Right kidney (tissue), 1 donor: ENCODE measurements around the gene ZNF217.
"Not testable (repeated sequence)": the region's sequence is repeated elsewhere in the genome, so short reads cannot be mapped to it uniquely, and the experiment has no call there.

Source experiments
- DNase-seq: peaks from one replicate; pipeline ENCODE4 v3.0.0-alpha.2; 2016

ZNF217 gene

DNA sequence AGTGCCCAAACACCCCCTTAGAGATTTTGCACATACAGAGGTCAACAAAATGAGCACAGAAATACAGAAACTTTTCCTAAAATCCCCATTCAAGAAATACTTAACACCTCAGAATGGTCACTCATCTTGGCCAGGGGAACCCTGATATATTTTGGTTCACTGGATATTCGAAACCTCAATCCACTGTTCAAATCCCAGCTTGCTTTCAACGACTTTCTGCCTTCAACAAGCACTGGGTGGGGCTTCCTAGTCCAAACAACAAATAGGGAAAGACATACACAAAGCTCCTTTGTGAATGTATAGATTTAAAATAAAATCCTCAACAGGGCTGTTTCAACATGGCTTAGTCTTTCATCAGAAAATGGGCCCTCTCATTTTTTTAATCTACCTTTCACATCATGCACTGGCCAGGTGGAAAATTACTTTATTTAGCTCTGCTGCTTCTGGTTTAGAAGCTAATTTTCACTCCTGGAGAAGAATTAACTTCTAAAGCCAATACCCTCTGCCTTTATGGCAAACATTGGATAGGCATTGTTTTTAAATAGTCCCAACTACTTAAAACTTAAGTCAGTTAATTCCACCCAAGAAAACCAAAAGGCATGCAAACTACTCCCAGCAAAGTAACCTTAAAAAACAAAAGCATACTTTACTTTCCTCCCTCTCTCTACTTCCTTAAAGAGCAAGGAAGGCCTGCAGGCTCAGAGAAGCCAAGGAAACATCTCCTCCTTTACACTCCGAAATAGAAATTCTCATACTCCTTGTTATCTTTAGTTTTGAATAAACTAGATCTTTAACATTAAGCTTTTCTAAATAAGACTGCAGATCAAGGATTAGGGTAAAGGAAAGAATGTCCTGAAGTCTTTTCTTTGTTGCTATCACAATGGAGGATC is 9.7 kb downstream of the ZNF217 start:
- DNase-seq: not testable (repeated sequence)

DNA sequence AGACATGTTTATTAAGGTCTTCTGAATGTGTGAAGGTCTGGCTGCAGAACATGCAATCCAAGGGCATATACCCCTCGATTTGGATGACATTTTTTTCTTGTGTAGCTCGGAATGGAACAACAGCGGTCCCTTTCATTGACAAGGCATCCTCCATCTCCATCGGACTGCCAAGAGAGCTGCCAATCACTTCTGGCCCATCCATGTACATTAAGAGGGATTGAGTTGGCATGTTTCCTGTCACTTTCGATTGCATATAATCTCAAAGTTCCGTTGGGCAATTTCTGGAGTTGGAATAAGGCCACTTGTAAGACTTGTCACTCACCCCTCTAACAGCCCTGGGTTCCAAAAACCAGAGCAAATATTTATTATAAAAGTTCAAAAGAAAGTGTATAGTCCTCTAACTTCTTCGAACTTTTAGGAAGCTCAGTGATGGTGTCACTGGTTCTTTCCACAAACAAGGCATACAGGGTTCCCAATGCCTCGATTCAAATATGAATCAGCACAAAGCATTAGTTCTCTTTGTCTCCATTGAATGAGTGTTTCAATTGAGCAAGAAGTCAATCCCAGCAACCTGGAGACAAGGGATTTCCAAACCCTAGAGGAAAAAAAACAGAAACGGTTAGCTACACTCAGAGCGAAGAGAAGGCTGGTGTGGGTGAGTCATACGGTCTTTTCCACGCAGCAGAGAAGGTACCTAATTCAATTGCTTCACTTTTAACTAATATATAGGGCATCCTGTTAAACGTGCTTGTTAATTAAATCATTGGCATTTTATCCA is 10.9 kb downstream of the ZNF217 start:
- no peak for DNase-seq

DNA sequence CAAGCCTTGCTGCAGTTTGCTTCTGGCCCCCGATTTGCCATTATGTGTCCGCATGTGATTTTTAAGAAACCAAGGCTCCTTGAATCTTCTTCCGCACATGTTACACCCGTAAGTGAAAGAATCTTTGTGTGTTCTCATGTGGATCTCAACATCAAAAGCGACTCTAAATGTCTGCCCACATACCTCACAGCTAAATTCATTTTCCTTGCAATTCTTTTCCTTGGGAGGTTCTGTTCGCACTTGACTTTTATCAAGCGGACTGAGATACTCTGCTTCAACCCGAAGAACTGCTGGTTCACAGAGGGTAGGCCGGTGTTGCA is 11.4 kb downstream of the ZNF217 start:
- DNase-seq: no peak

DNA sequence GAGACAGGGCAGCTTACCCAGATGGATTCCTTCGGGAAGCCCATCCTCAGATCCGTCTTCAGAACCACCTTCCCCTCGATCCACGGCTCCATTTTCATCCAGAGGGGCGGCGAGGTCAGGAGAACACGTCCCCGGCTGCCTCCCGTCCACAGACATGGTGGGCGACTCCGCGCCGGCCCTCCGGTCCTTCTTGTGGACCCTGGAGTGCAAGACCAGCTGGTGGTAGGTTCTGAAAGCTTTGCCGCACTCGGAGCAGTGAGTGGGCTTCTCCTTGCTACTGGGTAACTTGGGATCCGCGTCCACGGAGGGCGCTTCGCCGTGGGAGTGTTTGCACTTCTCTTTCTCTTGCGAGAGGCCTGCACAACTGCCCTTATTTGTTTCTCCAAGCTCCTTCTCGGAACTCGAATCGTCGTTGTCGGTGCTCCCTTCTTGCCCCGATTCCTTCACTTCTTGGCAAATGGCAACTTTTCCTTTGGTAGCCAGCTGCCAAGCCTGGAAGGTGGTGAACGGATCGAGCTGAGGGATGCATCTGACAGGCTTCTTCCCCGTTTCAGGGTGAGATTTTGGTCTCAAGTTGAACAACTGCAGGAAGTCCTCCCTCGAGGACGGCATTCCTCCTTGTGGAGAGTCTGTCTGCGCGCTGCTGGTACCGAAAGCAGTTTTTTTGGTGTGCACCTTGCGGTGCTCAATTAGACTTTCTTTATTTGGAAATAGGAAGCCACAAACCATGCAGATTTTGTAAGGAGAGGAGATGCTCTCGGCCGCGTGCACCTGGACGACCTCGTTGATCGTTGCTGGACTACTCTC is 12.0 kb downstream of the ZNF217 start:
- no peak for DNase-seq

DNA sequence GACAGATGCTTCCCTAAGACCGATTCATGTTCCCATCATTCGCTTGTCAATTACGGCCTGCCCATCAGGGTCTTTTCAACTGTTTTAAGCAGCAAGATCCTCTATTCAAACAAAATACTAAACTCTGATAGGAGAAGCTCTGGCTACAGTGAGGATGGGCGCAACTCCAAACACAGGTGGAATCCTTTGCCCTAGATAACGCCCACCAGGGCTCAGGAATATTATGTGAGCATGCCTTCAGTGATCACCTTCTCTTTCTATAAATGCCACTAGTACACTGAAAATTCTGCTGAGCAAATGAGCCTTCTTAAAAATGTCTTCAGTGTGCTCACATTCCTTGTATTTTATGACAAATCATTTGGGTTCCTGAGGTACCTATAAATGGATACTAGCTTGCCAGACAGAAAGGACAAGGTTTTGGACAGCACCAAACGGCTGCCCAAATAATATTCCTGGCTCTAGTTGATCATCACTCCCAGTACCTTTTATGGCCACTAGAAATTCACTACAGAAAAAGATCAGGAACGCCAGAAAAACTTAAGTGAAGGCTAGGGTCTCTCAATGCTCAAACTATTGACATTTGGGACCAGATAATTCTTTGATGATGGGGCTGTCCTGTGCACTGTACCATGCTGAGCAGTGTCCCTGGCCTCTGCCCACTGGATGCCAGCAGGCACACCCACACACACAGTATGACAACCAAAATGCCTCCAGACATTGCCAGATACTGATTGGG is 13.1 kb downstream of the ZNF217 start:
- DNase-seq: no peak

DNA sequence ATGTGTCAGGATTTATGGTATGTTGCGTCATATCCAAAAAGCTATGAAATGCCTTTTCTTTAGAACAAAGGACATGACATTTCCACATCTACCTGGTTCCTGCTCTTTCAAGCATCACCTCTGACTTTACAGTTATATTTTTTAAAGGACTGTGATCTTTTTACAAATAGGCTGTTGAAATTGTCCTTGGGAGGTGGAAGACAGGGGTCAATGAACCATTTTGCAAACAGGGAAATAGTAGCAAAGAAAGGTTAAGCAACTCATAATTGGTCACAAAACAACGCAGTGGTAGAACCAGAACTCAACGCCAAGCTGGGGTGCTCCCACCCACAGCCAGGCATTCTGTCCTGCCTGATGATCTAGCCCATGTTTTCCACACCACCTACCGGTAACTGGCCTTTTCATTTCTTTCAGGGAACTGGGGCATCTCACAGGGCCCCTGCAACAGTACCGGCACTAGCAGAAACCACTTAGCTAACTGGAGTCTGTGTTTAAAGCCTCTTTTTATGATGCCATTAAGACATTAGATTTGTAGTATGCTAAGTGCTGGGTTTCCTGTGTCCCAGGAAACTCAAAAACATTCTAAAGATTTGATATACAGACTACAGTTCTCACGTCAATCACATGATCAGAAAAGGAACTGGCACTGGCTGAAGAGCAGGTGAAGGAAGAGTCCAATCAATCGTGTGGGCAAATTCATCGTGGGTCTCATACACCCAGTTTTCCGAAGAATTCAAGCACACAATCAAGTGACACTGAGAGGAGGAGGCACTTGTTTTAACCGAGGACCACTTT is 13.9 kb downstream of the ZNF217 start:
- no peak for DNase-seq

DNA sequence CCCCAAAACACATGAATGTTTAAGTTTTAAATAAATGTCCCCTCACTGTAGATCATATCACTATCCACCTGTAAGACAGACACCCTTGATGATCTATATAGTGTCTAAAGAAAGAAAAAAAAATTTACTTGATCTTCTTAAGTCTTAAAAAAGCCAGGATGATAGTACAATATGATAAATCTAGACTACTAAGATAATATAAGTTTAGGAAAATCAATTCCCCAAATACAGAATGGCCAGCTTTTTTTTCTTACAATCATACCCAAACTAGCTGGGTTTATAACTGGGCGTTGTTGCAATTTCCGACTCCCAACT is 14.4 kb downstream of the ZNF217 start:
- DNase-seq: no peak

DNA sequence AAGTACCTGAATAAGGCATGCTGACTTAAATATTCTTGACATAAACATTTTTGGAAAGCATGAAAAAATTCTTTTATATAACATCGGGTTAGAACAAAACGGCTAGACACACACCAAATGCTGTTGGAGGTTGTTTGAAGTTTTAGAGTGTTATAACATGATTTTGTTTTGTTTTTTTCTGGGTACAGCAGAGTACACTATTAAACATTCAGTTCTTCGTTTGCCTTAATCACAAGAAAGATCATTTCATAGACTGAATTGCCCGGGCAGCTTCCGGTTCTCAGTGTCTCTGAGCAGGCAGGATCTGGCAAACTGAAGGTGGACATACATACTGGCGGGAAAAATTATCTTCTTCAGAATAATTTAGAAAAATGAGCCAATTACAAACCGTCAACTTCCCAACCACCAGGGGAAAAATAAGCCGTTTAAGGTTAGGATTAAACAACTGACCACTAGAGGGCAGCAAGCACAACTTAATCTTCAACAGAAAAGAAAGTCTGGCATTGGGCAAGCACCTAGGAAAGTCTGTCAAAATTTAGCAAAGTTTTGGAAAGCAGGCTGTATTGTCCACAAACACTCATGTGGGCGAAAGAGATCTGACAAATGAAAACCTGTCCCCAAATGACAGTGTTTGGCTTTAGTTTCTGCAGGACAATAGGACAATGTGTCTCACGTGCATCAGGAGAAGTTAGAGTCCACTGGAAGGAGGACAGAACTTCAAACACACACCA is 15.0 kb downstream of the ZNF217 start:
- peak; percentile 67 for DNase-seq

DNA sequence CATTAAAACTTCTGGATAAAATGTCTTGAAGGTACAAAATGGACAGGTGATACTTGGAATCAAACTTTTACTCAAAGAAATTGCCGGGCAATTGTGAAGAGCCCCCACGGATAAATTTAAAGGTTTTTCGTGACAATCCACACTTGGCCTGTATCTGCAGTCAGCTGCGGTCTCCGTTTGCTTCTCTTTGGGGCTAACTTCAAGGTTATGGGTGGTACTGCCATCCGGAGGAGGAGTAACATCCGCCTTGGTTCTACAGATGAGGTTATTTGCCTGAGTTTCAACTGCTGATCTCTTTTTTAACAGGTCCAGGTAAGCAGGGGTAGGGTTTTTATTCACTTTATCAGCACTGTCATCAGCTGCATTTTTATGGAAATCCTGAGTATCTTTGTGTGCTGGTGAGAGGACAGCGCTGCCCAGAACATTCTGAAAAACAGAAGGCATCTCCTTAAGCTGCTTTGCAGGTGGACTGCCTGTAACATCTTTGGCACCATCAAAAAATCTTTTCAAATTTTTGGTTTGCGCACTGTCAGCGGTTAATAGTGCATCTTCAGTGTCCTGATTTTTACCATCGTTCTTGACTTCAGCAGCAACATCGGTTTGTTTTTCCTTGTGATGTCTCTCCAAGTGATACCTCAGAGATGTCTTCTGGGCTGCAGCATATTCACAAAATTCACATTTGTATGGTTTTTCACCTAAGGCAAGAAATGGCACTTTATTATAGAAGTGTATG is 16.9 kb downstream of the ZNF217 start:
- no peak for DNase-seq

DNA sequence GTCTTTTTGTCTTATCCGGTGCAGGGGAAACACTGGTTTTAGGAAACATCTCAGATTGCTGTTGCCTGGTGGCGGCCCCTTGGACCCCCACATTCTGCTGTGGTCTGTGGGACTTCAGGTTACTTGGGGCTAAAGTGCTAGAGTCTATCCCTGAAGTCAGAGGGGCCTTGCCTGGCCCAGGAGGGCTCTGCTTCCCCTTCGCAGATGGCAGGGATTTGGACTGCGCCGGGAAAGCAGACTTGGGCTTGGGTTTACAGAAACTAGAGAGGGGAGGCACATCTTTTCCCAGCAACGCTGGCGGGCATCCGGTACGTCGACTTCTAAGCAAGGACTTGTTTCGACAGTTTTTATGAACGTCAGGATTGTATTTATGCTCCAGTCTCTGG is 17.5 kb downstream of the ZNF217 start:
- no peak for DNase-seq

DNA sequence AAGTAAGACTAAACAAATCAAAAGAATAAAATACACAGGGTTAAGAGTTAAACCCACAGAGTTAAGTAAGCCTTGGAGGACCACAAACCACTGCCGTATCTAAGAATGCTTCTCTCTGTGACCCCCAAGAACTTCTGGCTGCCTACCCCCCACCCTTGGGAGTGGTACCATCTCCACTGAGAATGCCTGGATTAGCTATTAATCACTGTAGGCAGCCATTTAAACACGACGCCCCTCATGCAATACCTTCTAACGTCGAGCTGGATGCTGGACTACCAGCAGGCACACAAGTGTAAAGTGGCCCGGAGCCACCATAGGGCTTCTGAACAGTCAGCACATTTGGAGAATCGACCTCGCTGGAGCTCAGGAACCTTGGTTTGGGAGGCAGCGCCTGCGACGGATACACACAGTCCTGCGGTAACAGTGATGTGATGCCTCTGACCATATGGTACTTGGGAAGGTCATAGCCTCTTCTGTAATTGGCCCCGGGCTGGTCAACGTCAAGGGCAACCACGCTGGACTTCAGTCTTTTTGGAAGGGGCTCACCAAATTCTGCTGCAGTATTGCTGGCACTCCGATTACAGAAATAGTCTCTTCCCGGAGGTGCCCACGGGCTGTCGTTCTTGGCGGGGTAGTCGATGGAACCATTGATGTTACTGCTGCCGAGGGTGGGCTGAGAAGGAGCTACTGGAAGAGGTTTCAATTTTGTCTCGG is 18.0 kb downstream of the ZNF217 start:
- no peak for DNase-seq

DNA sequence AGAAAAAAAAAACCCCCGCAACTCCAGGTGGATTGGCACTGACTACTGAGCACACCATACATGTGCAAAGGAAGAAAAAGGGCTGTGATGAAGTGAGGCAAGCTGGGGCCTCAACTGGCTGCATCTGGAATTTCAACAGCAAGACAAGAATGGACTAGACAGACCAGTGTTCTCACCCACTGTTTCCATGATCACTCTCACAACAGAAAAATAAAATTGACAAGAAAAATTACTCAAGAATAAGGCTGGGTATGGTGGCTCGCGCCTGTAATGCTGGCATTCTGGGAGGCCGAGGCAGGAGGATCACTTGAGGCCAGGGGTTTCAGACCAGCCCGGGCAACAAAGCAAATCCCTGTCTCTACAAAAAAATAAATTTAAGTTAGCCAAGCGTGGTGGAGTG is 18.8 kb downstream of the ZNF217 start:
- DNase-seq: no peak

DNA sequence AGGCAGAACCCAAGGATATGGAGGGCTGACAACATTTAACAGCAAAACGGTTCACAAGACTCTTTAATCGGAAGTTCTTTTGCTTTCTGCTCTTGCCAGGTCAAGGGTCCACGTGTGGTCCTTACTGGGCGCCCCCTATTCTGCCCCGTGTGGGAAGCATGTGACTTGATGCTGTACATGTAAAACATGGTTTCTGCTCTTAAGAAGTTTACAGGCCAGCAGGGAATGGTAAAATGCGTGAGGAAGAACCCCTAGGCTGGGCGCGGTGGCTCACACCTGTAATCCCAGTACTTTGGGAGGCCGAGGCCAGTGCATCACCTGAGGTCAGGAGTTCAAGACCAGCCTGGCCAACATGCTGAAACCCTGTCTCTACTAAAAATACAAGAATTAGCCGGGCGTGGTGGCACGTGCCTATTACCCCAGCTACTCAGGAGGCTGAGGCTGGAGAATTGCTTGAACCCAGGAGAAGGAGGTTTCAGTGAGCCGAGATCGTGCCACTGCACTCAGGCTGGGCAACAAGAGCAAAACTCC is 19.3 kb downstream of the ZNF217 start:
- no peak for DNase-seq

DNA sequence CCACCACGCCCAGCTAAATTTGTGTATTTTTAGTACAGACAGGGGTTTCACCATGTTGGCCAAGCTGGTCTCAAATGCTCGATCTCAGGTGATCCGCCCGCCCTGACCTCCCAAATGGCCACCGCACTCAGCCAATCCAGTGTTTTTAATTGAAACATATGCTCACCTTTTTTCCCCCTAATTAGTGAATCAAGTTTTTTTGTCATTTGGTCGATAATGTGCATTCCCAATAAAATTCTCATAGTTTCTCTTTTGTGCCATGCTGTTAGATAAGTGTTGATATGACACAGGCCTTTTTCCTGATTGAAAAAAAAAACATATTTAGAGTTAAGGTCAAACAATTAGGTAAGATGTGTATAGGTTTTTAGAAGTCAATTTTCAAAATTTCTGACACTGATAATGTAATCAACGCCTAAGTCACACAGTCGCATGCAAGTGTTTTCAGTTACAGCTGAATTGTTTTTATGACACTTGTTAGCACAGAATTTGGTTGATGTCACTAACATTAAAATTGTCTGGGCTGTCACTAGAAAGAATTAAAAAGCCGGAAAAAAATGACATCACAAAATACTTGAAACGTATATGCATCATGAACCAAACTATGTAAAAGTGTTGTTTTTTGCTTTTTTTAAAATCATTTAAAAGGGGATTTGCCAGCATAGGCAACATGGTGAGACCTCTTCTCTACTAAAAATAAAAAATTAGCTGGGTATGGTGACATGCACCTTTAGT is 21.9 kb downstream of the ZNF217 start:
- no peak for DNase-seq

DNA sequence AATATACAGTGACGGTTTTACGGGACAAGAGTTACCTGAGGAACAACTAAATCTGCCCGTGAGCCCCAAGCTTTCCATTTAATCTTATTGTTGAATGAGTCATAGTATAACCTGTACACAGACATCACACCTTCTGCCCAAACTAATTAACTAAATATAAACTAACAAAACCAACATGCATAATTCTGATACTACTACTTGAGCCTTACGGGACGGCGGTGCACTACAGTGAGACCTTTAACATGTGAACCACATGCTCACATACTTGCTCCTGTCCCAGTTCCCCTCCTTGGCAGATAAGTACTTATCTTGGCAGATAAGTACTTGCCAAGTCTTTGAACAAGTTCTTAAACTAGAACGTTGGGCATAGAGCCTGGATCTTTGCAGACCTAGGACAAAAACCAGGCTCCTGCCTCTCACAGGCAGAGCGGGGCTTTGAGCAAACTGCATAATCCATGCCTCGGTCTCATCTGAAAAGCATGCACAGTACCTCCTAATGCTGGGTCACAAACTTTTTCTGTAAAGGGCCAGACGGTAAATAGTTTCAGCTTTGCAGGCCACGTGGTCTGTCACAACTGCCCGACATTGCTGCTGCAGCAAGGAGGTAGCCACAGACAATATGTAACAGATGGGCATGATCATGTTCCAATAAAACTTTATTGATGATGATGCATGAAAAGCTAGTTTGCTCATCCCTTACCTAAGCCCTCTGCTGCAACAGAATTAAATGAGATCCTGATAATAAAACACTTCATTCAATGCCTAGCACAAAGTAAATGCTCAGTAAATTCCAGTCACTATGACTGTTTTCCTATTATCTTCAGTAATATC is 23.0 kb downstream of the ZNF217 start:
- no peak for DNase-seq

DNA sequence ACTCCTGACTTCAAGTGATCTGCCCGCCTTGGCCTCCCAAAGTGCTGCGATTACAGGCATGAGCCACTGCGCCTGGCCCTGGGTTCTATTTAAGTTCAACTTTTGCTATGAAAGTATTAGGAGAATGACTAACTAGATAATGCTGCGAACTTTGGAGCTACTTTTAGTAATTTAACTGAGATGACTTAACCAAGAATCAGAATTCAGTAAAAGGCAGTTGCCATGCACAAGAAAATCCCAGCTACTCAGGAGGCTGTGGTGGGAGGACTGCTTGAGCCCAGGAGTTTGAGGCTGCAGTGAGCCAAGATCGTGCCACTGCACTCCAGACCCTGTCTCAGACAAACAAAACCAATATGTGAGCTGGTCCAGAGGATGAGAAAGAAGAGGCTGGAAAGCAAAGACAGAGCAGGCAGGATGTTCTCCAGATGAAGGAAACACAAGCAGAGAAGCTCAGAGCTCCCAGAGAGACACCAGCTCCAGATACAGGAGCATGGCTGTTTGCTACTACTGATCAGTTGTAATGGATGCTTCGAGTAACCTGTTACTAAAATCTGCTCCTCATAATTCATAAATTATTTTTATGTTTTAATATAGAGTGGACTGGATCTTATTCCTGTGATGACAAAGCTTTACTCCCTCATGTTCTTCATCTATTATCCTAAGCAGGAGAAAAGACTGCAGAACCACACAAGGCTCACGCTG is 23.9 kb downstream of the ZNF217 start:
- DNase-seq: no peak

DNA sequence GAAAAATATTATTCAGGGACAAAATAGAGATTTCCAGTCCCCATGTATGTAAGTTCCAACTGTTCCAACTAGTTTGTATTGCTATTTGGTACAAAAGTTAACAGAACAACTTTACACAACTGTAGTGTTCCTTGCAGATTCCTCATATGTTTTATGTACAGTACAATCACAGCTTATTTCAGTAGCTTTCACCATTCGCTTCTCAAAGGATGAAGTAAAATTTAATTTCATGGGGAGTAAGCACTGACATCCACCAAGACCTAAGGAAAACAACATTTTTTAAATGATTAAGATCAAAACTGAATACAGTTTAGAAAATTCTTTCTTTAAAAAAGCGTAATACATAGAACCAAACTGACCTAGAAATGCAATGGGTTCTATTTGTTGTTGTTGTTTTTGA is 24.6 kb downstream of the ZNF217 start:
- DNase-seq: no peak
